WTC11 (cell line): ENCODE results near the gene NTSR1. TPM values are rescaled to one million over a fixed set of nuclear protein-coding genes. Genes with fewer than 3 reads are reported as not detected.

ENCODE experiments used
- ATAC-seq: fragments of 200-7000 bp; cut with Tn5 transposase; 2 replicates; pipeline ENCODE4 v1.10.0; 2021; ENCODE audit warnings: mild to moderate bottlenecking, moderate library complexity
- CTCF ChIA-PET: fragments of 300-600 bp; sonication (Branson Sonifier 250); formaldehyde crosslinking; loops from one replicate; lab custom pipeline; 2021; ENCODE audit warnings: antibody characterized with exemption; lab: Charles Lee
- POLR2A ChIA-PET: fragments of 350-600 bp; sonication (Branson Sonifier 250); formaldehyde crosslinking; loops from one replicate; lab custom pipeline; 2021; ENCODE audit warnings: antibody characterized with exemption; lab: Charles Lee
- DNase-seq: peaks from one replicate; pipeline ENCODE4 v3.0.0; 2021; ENCODE audit warnings: low spot score
- H3K27ac Mint-ChIP-seq: 2 replicates; pipeline ENCODE4 v1.8.0; 2021; ENCODE audit warnings: mixed read lengths
- H3K27me3 Mint-ChIP-seq: 2 replicates; pipeline ENCODE4 v1.8.0; 2021; ENCODE audit warnings: low read depth, mild to moderate bottlenecking, moderate library complexity, mixed read lengths
- H3K36me3 Mint-ChIP-seq: 2 replicates; pipeline ENCODE4 v1.8.0; 2021; ENCODE audit warnings: mixed read lengths
- H3K4me1 Mint-ChIP-seq: 2 replicates; pipeline ENCODE4 v1.8.0; 2022; ENCODE audit warnings: mixed read lengths
- H3K4me3 Mint-ChIP-seq: 2 replicates; pipeline ENCODE4 v1.8.0; 2021; ENCODE audit warnings: mild to moderate bottlenecking, moderate library complexity, mixed read lengths
- H3K9me3 Mint-ChIP-seq: 2 replicates; pipeline ENCODE4 v1.8.0; 2021; ENCODE audit warnings: mixed read lengths
- ATF6 ChIP-seq: sonication (generic); formaldehyde crosslinking; IDR thresholded peaks from 2 replicates; pipeline ENCODE4 v1.8.1; 2023; ENCODE audit warnings: mild to moderate bottlenecking, missing genetic modification reagents
- CBFB ChIP-seq: sonication (generic); formaldehyde crosslinking; IDR thresholded peaks from 2 replicates; pipeline ENCODE4 v1.8.1; 2022; ENCODE audit warnings: mild to moderate bottlenecking, low read depth, missing genetic modification reagents
- E2F5 ChIP-seq: sonication (generic); formaldehyde crosslinking; IDR thresholded peaks from 2 replicates; pipeline ENCODE4 v1.8.1; 2022; ENCODE audit warnings: mild to moderate bottlenecking, moderate library complexity, missing genetic modification reagents
- EMX1 ChIP-seq: fragments of 250-450 bp; sonication (Bioruptor Pico); IDR thresholded peaks from 2 replicates; pipeline ENCODE4 v1.8.0; 2021; ENCODE audit warnings: mild to moderate bottlenecking
- ERG ChIP-seq: fragments of 250-450 bp; sonication (Bioruptor Pico); IDR thresholded peaks from 2 replicates; pipeline ENCODE4 v1.8.0; 2021; ENCODE audit warnings: mild to moderate bottlenecking
- FOXJ3 ChIP-seq: sonication (generic); formaldehyde crosslinking; IDR thresholded peaks from 2 replicates; pipeline ENCODE4 v1.9.0; 2021; ENCODE audit warnings: missing genetic modification reagents, mild to moderate bottlenecking, borderline replicate concordance
- GRHL2 ChIP-seq: fragments of 250-450 bp; sonication (Bioruptor Pico); IDR thresholded peaks from 2 replicates; pipeline ENCODE4 v1.8.0; 2022; ENCODE audit warnings: mild to moderate bottlenecking, moderate library complexity; ENCODE audit not compliant: insufficient replicate concordance, severe bottlenecking
- IRF2 ChIP-seq: sonication (generic); formaldehyde crosslinking; IDR thresholded peaks from 2 replicates; pipeline ENCODE4 v1.8.0; 2022; ENCODE audit warnings: low read depth, missing genetic modification reagents, borderline replicate concordance
- JUN ChIP-seq: sonication (generic); formaldehyde crosslinking; IDR thresholded peaks from 2 replicates; pipeline ENCODE4 v1.8.0; 2023; ENCODE audit warnings: mild to moderate bottlenecking, missing genetic modification reagents
- NR1H2 ChIP-seq: sonication (generic); formaldehyde crosslinking; IDR thresholded peaks from 2 replicates; pipeline ENCODE4 v1.9.0; 2021; ENCODE audit warnings: mild to moderate bottlenecking, moderate library complexity, missing genetic modification reagents
- RORB ChIP-seq: fragments of 250-450 bp; sonication (Bioruptor Pico); IDR thresholded peaks from 2 replicates; pipeline ENCODE4 v1.9.0; 2021; ENCODE audit warnings: mild to moderate bottlenecking
- TCF7 ChIP-seq: sonication (generic); formaldehyde crosslinking; IDR thresholded peaks from 2 replicates; pipeline ENCODE4 v1.8.0; 2022; ENCODE audit warnings: mild to moderate bottlenecking, low read depth, missing genetic modification reagents, moderate library complexity
- ZNF396 ChIP-seq: fragments of 250-450 bp; sonication (Bioruptor Pico); IDR thresholded peaks from 2 replicates; pipeline ENCODE4 v1.8.0; 2021; ENCODE audit warnings: mild to moderate bottlenecking, moderate library complexity, borderline replicate concordance
- ZNF671 ChIP-seq: fragments of 250-450 bp; sonication (Bioruptor Pico); IDR thresholded peaks from 2 replicates; pipeline ENCODE4 v1.8.0; 2021; ENCODE audit warnings: mild to moderate bottlenecking
- total RNA-seq: library from RNA; stranded (reverse); gene quantifications from 3 replicates; pipeline ENCODE4 v1.2.3, GENCODE V29; 2021
- TF ChIP-seq, protein P1 (sequence below): fragments of 250-450 bp; sonication (Bioruptor Pico); IDR thresholded peaks from 2 replicates; pipeline ENCODE4 v1.9.0; 2021; ENCODE audit warnings: mild to moderate bottlenecking
- TF ChIP-seq, protein P2 (sequence below): sonication (generic); formaldehyde crosslinking; IDR thresholded peaks from 2 replicates; pipeline ENCODE4 v1.8.1; 2023; ENCODE audit warnings: mild to moderate bottlenecking, missing genetic modification reagents, borderline replicate concordance
- TF ChIP-seq, protein P3 (sequence below): fragments of 250-450 bp; sonication (Bioruptor Pico); IDR thresholded peaks from 2 replicates; pipeline ENCODE4 v1.9.0; 2021; ENCODE audit warnings: mild to moderate bottlenecking, borderline replicate concordance
- TF ChIP-seq, protein P4 (sequence below): fragments of 250-450 bp; sonication (Bioruptor Pico); IDR thresholded peaks from 2 replicates; pipeline ENCODE4 v1.9.0; 2021; ENCODE audit warnings: mild to moderate bottlenecking
- TF ChIP-seq, protein P5 (sequence below): sonication (generic); formaldehyde crosslinking; IDR thresholded peaks from 2 replicates; pipeline ENCODE4 v1.8.1; 2022; ENCODE audit warnings: low read depth, missing genetic modification reagents, borderline replicate concordance

NTSR1 gene
- total RNA-seq, 1 experiment from 2014 or later = 0.63 TPM

GRCh38 chr20:62762376-62762775 lies 53.7 kb downstream of the NTSR1 start (continued):
- no peak for TF ChIP-seq ATF6 (CRISPR knock-in tag)
- TF ChIP-seq IRF2 (CRISPR knock-in tag) = no peak
- TF ChIP-seq CBFB (CRISPR knock-in tag) = no peak
- TF ChIP-seq ZNF396 (CRISPR knock-in tag) = no peak
- TF ChIP-seq EMX1 = no peak
- no peak for TF ChIP-seq ERG
- TF ChIP-seq TCF7 (CRISPR knock-in tag) = no peak
- no peak for TF ChIP-seq NR1H2 (CRISPR knock-in tag)

GRCh38 chr20:62762801-62763368 lies 54.2 kb downstream of the NTSR1 start:
- DNase-seq = no peak
- no peak overlapping the region for H3K4me3 Mint-ChIP-seq
- ChIA-PET POLR2A (no interaction called here), CTCF (interaction anchor here (0.6 to 1.4 kb wide), 6 partner anchors 12 to 57 kb away, joined by 3 to 5 read pairs (median 4); partner anchors contain the start of gene NTSR1)
- H3K36me3 Mint-ChIP-seq = no peaks in the 10 kb centered on the region
- no peak overlapping the region for H3K27ac Mint-ChIP-seq
- no peaks in the 10 kb centered on the region for H3K27me3 Mint-ChIP-seq
- no peak for ATAC-seq
- no peaks in the 10 kb centered on the region; the same call in 1 of the 2 replicates for H3K4me1 Mint-ChIP-seq
- H3K9me3 Mint-ChIP-seq = no peaks in the 10 kb centered on the region
- TF ChIP-seq, protein P1, sequence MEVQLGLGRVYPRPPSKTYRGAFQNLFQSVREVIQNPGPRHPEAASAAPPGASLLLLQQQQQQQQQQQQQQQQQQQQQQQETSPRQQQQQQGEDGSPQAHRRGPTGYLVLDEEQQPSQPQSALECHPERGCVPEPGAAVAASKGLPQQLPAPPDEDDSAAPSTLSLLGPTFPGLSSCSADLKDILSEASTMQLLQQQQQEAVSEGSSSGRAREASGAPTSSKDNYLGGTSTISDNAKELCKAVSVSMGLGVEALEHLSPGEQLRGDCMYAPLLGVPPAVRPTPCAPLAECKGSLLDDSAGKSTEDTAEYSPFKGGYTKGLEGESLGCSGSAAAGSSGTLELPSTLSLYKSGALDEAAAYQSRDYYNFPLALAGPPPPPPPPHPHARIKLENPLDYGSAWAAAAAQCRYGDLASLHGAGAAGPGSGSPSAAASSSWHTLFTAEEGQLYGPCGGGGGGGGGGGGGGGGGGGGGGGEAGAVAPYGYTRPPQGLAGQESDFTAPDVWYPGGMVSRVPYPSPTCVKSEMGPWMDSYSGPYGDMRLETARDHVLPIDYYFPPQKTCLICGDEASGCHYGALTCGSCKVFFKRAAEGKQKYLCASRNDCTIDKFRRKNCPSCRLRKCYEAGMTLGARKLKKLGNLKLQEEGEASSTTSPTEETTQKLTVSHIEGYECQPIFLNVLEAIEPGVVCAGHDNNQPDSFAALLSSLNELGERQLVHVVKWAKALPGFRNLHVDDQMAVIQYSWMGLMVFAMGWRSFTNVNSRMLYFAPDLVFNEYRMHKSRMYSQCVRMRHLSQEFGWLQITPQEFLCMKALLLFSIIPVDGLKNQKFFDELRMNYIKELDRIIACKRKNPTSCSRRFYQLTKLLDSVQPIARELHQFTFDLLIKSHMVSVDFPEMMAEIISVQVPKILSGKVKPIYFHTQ (CRISPR knock-in tag) = no peak
- TF ChIP-seq, protein P2, sequence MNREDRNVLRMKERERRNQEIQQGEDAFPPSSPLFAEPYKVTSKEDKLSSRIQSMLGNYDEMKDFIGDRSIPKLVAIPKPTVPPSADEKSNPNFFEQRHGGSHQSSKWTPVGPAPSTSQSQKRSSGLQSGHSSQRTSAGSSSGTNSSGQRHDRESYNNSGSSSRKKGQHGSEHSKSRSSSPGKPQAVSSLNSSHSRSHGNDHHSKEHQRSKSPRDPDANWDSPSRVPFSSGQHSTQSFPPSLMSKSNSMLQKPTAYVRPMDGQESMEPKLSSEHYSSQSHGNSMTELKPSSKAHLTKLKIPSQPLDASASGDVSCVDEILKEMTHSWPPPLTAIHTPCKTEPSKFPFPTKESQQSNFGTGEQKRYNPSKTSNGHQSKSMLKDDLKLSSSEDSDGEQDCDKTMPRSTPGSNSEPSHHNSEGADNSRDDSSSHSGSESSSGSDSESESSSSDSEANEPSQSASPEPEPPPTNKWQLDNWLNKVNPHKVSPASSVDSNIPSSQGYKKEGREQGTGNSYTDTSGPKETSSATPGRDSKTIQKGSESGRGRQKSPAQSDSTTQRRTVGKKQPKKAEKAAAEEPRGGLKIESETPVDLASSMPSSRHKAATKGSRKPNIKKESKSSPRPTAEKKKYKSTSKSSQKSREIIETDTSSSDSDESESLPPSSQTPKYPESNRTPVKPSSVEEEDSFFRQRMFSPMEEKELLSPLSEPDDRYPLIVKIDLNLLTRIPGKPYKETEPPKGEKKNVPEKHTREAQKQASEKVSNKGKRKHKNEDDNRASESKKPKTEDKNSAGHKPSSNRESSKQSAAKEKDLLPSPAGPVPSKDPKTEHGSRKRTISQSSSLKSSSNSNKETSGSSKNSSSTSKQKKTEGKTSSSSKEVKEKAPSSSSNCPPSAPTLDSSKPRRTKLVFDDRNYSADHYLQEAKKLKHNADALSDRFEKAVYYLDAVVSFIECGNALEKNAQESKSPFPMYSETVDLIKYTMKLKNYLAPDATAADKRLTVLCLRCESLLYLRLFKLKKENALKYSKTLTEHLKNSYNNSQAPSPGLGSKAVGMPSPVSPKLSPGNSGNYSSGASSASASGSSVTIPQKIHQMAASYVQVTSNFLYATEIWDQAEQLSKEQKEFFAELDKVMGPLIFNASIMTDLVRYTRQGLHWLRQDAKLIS (CRISPR knock-in tag) = no peak
- TF ChIP-seq FOXJ3 (no peak), GRHL2 (CRISPR knock-in tag) (no peak), E2F5 (CRISPR knock-in tag) (no peak), JUN (no peak), ZNF671 (CRISPR knock-in tag) (no peak), RORB (CRISPR knock-in tag) (no peak)
- TF ChIP-seq, protein P3, sequence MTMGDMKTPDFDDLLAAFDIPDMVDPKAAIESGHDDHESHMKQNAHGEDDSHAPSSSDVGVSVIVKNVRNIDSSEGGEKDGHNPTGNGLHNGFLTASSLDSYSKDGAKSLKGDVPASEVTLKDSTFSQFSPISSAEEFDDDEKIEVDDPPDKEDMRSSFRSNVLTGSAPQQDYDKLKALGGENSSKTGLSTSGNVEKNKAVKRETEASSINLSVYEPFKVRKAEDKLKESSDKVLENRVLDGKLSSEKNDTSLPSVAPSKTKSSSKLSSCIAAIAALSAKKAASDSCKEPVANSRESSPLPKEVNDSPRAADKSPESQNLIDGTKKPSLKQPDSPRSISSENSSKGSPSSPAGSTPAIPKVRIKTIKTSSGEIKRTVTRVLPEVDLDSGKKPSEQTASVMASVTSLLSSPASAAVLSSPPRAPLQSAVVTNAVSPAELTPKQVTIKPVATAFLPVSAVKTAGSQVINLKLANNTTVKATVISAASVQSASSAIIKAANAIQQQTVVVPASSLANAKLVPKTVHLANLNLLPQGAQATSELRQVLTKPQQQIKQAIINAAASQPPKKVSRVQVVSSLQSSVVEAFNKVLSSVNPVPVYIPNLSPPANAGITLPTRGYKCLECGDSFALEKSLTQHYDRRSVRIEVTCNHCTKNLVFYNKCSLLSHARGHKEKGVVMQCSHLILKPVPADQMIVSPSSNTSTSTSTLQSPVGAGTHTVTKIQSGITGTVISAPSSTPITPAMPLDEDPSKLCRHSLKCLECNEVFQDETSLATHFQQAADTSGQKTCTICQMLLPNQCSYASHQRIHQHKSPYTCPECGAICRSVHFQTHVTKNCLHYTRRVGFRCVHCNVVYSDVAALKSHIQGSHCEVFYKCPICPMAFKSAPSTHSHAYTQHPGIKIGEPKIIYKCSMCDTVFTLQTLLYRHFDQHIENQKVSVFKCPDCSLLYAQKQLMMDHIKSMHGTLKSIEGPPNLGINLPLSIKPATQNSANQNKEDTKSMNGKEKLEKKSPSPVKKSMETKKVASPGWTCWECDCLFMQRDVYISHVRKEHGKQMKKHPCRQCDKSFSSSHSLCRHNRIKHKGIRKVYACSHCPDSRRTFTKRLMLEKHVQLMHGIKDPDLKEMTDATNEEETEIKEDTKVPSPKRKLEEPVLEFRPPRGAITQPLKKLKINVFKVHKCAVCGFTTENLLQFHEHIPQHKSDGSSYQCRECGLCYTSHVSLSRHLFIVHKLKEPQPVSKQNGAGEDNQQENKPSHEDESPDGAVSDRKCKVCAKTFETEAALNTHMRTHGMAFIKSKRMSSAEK (CRISPR knock-in tag) = no peak
- TF ChIP-seq, protein P4, sequence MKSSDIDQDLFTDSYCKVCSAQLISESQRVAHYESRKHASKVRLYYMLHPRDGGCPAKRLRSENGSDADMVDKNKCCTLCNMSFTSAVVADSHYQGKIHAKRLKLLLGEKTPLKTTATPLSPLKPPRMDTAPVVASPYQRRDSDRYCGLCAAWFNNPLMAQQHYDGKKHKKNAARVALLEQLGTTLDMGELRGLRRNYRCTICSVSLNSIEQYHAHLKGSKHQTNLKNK (CRISPR knock-in tag) = no peak
- TF ChIP-seq, protein P5, sequence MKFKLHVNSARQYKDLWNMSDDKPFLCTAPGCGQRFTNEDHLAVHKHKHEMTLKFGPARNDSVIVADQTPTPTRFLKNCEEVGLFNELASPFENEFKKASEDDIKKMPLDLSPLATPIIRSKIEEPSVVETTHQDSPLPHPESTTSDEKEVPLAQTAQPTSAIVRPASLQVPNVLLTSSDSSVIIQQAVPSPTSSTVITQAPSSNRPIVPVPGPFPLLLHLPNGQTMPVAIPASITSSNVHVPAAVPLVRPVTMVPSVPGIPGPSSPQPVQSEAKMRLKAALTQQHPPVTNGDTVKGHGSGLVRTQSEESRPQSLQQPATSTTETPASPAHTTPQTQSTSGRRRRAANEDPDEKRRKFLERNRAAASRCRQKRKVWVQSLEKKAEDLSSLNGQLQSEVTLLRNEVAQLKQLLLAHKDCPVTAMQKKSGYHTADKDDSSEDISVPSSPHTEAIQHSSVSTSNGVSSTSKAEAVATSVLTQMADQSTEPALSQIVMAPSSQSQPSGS (CRISPR knock-in tag) = no peak
